CD4-positive, alpha-beta T cell (primary cell): ENCODE results near the gene GRID1. TPM values are rescaled to one million over a fixed set of nuclear protein-coding genes. Genes with fewer than 3 reads are reported as not detected.

Experiments used
- ATAC-seq: fragments of 200-7000 bp; cut with Tn5 transposase; one replicate; pipeline ENCODE4 v1.10.0; 2022; ENCODE audit warnings: mild to moderate bottlenecking; ENCODE audit not compliant: poor library complexity
- CTCF ChIA-PET: fragments of 350-600 bp; sonication (Branson Sonifier 250); formaldehyde crosslinking; loops from one replicate; lab custom pipeline; 2021; ENCODE audit warnings: antibody characterized with exemption, inconsistent platforms; lab: Charles Lee
- POLR2A ChIA-PET: fragments of 350-600 bp; sonication (Branson Sonifier 250); formaldehyde crosslinking; loops from one replicate; lab custom pipeline; 2021; ENCODE audit warnings: antibody characterized with exemption, inconsistent platforms; lab: Charles Lee
- DNase-seq, 14 experiments: peaks; one replicate each; pipeline ENCODE4 v3.0.0-alpha.2; 2013 to 2020; ENCODE audit warnings: mixed read lengths in 2 of 14
- H3K27ac ChIP-seq, 2 donors: one replicate each; pipeline versions ENCODE4 v1.5.1 to v1.7.0; 2013; ENCODE audit warnings: low read length in 2 of 2, low read depth in 1 of 2, mild to moderate bottlenecking in 1 of 2
- H3K27me3 ChIP-seq, 2 experiments: 1 replicate in 1 of 2; 2 replicates in 1 of 2; pipeline versions ENCODE4 v1.6.1 to v1.7.0; 2013; ENCODE audit warnings: low read length in 2 of 2, control low read depth in 1 of 2, mild to moderate bottlenecking in 1 of 2, moderate library complexity in 1 of 2; ENCODE audit not compliant: insufficient read depth in 2 of 2, control insufficient read depth in 1 of 2
- H3K36me3 ChIP-seq: one replicate; pipeline ENCODE4 v1.6.1; 2013; ENCODE audit warnings: low read length, control low read depth; ENCODE audit not compliant: insufficient read depth
- H3K4me1 ChIP-seq: one replicate; pipeline ENCODE4 v1.6.1; 2013; ENCODE audit warnings: low read length, control low read depth; ENCODE audit not compliant: insufficient read depth
- H3K4me3 ChIP-seq: one replicate; pipeline ENCODE4 v1.5.1; 2013; ENCODE audit warnings: mild to moderate bottlenecking, low read length, moderate library complexity
- H3K9me3 ChIP-seq, 2 experiments: 1 replicate in 1 of 2; 2 replicates in 1 of 2; pipeline versions ENCODE4 v1.6.1 to v1.7.0; 2013; ENCODE audit warnings: low read length in 2 of 2, mild to moderate bottlenecking in 2 of 2, control low read depth in 1 of 2, moderate library complexity in 1 of 2; ENCODE audit not compliant: control insufficient read depth in 1 of 2, insufficient read depth in 1 of 2
- H3K27ac Mint-ChIP-seq: one replicate; pipeline ENCODE4 v1.8.0; 2020; ENCODE audit warnings: mixed read lengths
- H3K27me3 Mint-ChIP-seq: one replicate; pipeline ENCODE4 v1.8.0; 2021; ENCODE audit warnings: mixed read lengths
- H3K36me3 Mint-ChIP-seq: one replicate; pipeline ENCODE4 v1.8.0; 2021; ENCODE audit warnings: low read depth, mixed read lengths
- H3K4me1 Mint-ChIP-seq: one replicate; pipeline ENCODE4 v1.8.0; 2021; ENCODE audit warnings: low read depth, mixed read lengths
- H3K4me3 Mint-ChIP-seq: one replicate; pipeline ENCODE4 v1.8.0; 2020; ENCODE audit warnings: mild to moderate bottlenecking, mixed read lengths
- H3K9me3 Mint-ChIP-seq: one replicate; pipeline ENCODE4 v1.8.0; 2020; ENCODE audit warnings: mixed read lengths
- CTCF ChIP-seq: fragments of 200-600 bp; IDR thresholded peaks from one replicate; pipeline ENCODE4 v1.8.0; 2022; ENCODE audit warnings: antibody characterized with exemption, mild to moderate bottlenecking
- intact Hi-C, 2 experiments: fragments of 100-400 bp; cut with DNase I in 1 of 2; cut with micrococcal nuclease in 1 of 2; formaldehyde crosslinking; loops; one replicate each; pipeline versions ENCODE4 v1.15.1 to v1.9.0; 2023 to 2025; cut with DNase I, micrococcal nuclease
- total RNA-seq, 174 experiments: library from RNA in 2 of 174; stranded (reverse) in 2 of 174; gene quantifications; one replicate each; pipeline ENCODE4 v1.2.3 and lab custom pipeline; 2021 to 2026

Gene GRID1
- total RNA-seq, 2 experiments from 2014 or later, result not detected

GRCh38 chr10:85787393-85787792 lies 579.2 kb downstream of the GRID1 start:
- Histone ChIP-seq H3K36me3 (no peaks in the 10 kb centered on the region), H3K27me3 (peaks cover 0 to 2% of the 10 kb centered on the region in 2 experiments), H3K9me3 (no peaks in the 10 kb centered on the region), H3K4me3 (no peak overlapping the region), H3K27ac (no peak overlapping the region), H3K4me1 (no peaks in the 10 kb centered on the region)
- Mint-ChIP-seq H3K27ac (no peak overlapping the region), H3K4me1 (no peaks in the 10 kb centered on the region), H3K27me3 (no peaks in the 10 kb centered on the region), H3K9me3 (no peaks in the 10 kb centered on the region), H3K36me3 (no peaks in the 10 kb centered on the region), H3K4me3 (no peak overlapping the region)
- POLR2A ChIA-PET, result no interaction called here
- CTCF ChIA-PET, result no interaction called here
- intact Hi-C loops, result no loop called here
- ATAC-seq (no peak), DNase-seq (no peak)
- TF ChIP-seq CTCF, result no peak

GRCh38 chr10:85786401-85786899 lies 580.1 kb downstream of the GRID1 start:
- ChIA-PET POLR2A (no interaction called here), CTCF (no interaction called here)
- ATAC-seq, result no peak
- Histone ChIP-seq H3K4me1 (no peaks in the 10 kb centered on the region), H3K4me3 (no peak overlapping the region), H3K27me3 (peaks cover 0 to 2% of the 10 kb centered on the region in 2 experiments), H3K27ac (no peak overlapping the region), H3K36me3 (no peaks in the 10 kb centered on the region), H3K9me3 (no peaks in the 10 kb centered on the region)
- intact Hi-C loops, result no loop called here
- H3K27me3 Mint-ChIP-seq, result no peaks in the 10 kb centered on the region
- no peaks in the 10 kb centered on the region for H3K36me3 Mint-ChIP-seq
- H3K9me3 Mint-ChIP-seq, result no peaks in the 10 kb centered on the region
- no peak overlapping the region for H3K4me3 Mint-ChIP-seq
- no peak for DNase-seq
- no peaks in the 10 kb centered on the region for H3K4me1 Mint-ChIP-seq
- no peak overlapping the region for H3K27ac Mint-ChIP-seq
- TF ChIP-seq CTCF, result no peak

- intact Hi-C loops, result no loop called here
- H3K36me3 Mint-ChIP-seq, result no peaks in the 10 kb centered on the region
Observed at GRCh38 chr10:85784792-85785191, 581.8 kb downstream of the GRID1 start.

More at GRCh38 chr10:85784792-85785191, 581.8 kb downstream of the GRID1 start:
- POLR2A ChIA-PET, result no interaction called here
- H3K9me3 ChIP-seq, result no peaks in the 10 kb centered on the region
- ATAC-seq, result no peak
- H3K27me3 ChIP-seq, result no peaks in the 10 kb centered on the region
- no peaks in the 10 kb centered on the region for H3K36me3 ChIP-seq
- H3K27ac Mint-ChIP-seq, result no peak overlapping the region
- no peak overlapping the region for H3K27ac ChIP-seq
- no peak overlapping the region for H3K4me3 ChIP-seq
- no peaks in the 10 kb centered on the region for H3K4me1 Mint-ChIP-seq
- CTCF ChIA-PET, result no interaction called here
- H3K4me3 Mint-ChIP-seq, result no peak overlapping the region
- DNase-seq, result no peak
- H3K9me3 Mint-ChIP-seq, result no peaks in the 10 kb centered on the region
- H3K4me1 ChIP-seq, result no peaks in the 10 kb centered on the region
- TF ChIP-seq CTCF, result no peak
- H3K27me3 Mint-ChIP-seq, result no peaks in the 10 kb centered on the region
